Heart right ventricle (tissue), 16 donors: ENCODE results near the gene PLEKHA5. TPM values are rescaled to one million over a fixed set of nuclear protein-coding genes. Genes with fewer than 3 reads are reported as not detected.

Experiments
- ATAC-seq, 8 donors: fragments of 200-7000 bp; cut with Tn5 transposase; one replicate each; pipeline ENCODE4 v1.9.1; 2020; ENCODE audit warnings: mild to moderate bottlenecking in 8 of 8, moderate library complexity in 8 of 8, moderate number of reproducible peaks in 1 of 8
- DNase-seq, 2 donors: peaks; one replicate each; pipeline ENCODE4 v3.0.0-alpha.2; 2020
- H3K27ac ChIP-seq, 10 donors: fragments of 200-600 bp; sonication (generic) in 2 of 10; one replicate each; pipeline versions ENCODE4 v1.5.0 to v1.8.0; 2020 to 2022; ENCODE audit warnings: mild to moderate bottlenecking in 3 of 10
- H3K27me3 ChIP-seq, 7 donors: fragments of 200-600 bp; one replicate each; pipeline ENCODE4 v1.8.0; 2021 to 2022; ENCODE audit warnings: mild to moderate bottlenecking in 2 of 7
- H3K36me3 ChIP-seq, 9 donors: fragments of 200-600 bp; sonication (generic) in 1 of 9; one replicate each; pipeline versions ENCODE4 v1.5.0 to v1.8.0; 2020 to 2022; ENCODE audit warnings: mild to moderate bottlenecking in 2 of 9
- H3K4me1 ChIP-seq, 9 donors: fragments of 200-600 bp; sonication (generic) in 1 of 9; one replicate each; pipeline versions ENCODE4 v1.5.0 to v1.8.0; 2020 to 2022; ENCODE audit warnings: mild to moderate bottlenecking in 4 of 9
- H3K4me3 ChIP-seq, 10 donors: fragments of 200-600 bp; sonication (generic) in 2 of 10; one replicate each; pipeline versions ENCODE4 v1.5.0 to v1.8.0; 2020 to 2022; ENCODE audit warnings: mild to moderate bottlenecking in 7 of 10, moderate library complexity in 2 of 10
- H3K9me3 ChIP-seq, 11 donors: fragments of 200-600 bp in 10 of 11; sonication (generic) in 2 of 11; one replicate each; pipeline versions ENCODE4 v1.5.0 to v1.8.0; 2013 to 2022; ENCODE audit warnings: mild to moderate bottlenecking in 2 of 11, control low read depth in 1 of 11, moderate library complexity in 1 of 11
- CTCF ChIP-seq, 9 donors: fragments of 200-600 bp; sonication (generic) in 2 of 9; IDR thresholded peaks; one replicate each; pipeline versions ENCODE4 v1.5.0 to v1.8.0; 2021 to 2022; ENCODE audit warnings: antibody characterized with exemption in 9 of 9, mild to moderate bottlenecking in 5 of 9, moderate library complexity in 1 of 9
- WGBS, 2 donors: extraction: QIAGEN DNeasy Blood & Tissue Kit; methylation state at CpG; one replicate each; pipeline ENCODE4 v1.1.7; 2013; ENCODE audit warnings: inconsistent platforms in 1 of 2; 5-methylcytosine and 5-hydroxymethylcytosine counted together
- intact Hi-C, 10 donors: fragments of 100-400 bp; cut with DNase I; formaldehyde crosslinking; loops; one replicate each; pipeline versions ENCODE4 v1.11.1 to v1.14.2; 2022
- polyA plus RNA-seq, 2 donors: library from polyadenylated mRNA; stranded (reverse); fragments of 200-250 nt; gene quantifications; one replicate each; pipeline ENCODE4 v1.2.3, GENCODE V29; 2013
- total RNA-seq, 10 donors: library from RNA; stranded (reverse); fragmentation: NEBNext Ultra II Directional in 3 of 10; extraction: Animal tissue kit (Norgen Biotek cat#: 25700) in 3 of 10; gene quantifications; one replicate each; pipeline versions ENCODE4 v1.2.1 to v1.2.4, GENCODE V29; 2021 to 2023
- donor health status: Arrhythmogenic right ventricular cardiomyopathy.
- donor health status: ischemic (EF 13 %, LVEDD 7.1; RV severe dilation, severe dysfunction).
- donor health status: healthy with polysubstance abuse.
- donor health status: DM: no; HTN: yes; CAD: no.
- donor health status: DM: no; HTN: no; CAD: no.
- donor health status: ischemic (EF 25% LVEDD 6.9; RV normal size, moderate dysfunction).
- donor health status: ischemic (EF 25% LVEDD 5.7; RV mildly dilated, moderate dysfunction).
- donor health status: healthy.
- donor health status: DM: yes; HTN: yes; CAD: no.
- donor health status: Ischemic cardiomyopathy.
- donor health status: ischemic (EF 35%, LVEDD 5.7; RV mildly dilated, moderate dysfunction).
- donor health status: nonischemic (EF 11% LVEDD 7.7; RV severe dilation, severe dysfunction).
- donor health status: DM: yes; HTN: yes; CAD: no.
- donor health status: PGD.
- donor health status: ischemic (EF 29% LVEDD 5.4; RV normal size, mild dysfunction).
- donor health status: nonischemic (EF 23%, LVEDD 6.1; RV moderate dilation, normal function).

Gene PLEKHA5
- total and polyA plus RNA-seq, 12 donors, result 11.8 to 77.1 (median 61.8) TPM

- H3K9me3 ChIP-seq, result no peaks in the 10 kb centered on the region
- H3K4me1 ChIP-seq, result no peaks in the 10 kb centered on the region
- intact Hi-C loops, result no loop called here
- H3K27ac ChIP-seq, result no peak overlapping the region
- no peak for TF ChIP-seq CTCF (IDR thresholded peaks at IDR 0.05)
- no peaks in the 10 kb centered on the region for H3K36me3 ChIP-seq
- ATAC-seq, result no peak
- no peak overlapping the region for H3K4me3 ChIP-seq
- 95 to 98% methylated on average over 3 of the region's 3 CpGs for WGBS, 2 donors
- DNase-seq, result no peak
- no peaks in the 10 kb centered on the region for H3K27me3 ChIP-seq
Observed at GRCh38 chr12:19113464-19113863, 16.1 kb upstream of the PLEKHA5 start.

- DNase-seq (no peak), ATAC-seq (no peak)
- Histone ChIP-seq H3K36me3 (no peaks in the 10 kb centered on the region), H3K4me3 (no peak overlapping the region), H3K9me3 (no peaks in the 10 kb centered on the region), H3K4me1 (no peaks in the 10 kb centered on the region), H3K27me3 (no peaks in the 10 kb centered on the region), H3K27ac (no peak overlapping the region)
- no peak for TF ChIP-seq CTCF (IDR thresholded peaks at IDR 0.05)
- intact Hi-C loops, result no loop called here
- 95 to 97% methylated on average over 1 of the region's 1 CpG for WGBS, 2 donors
Observed at GRCh38 chr12:19115285-19115684, 14.2 kb upstream of the PLEKHA5 start.

DNA sequence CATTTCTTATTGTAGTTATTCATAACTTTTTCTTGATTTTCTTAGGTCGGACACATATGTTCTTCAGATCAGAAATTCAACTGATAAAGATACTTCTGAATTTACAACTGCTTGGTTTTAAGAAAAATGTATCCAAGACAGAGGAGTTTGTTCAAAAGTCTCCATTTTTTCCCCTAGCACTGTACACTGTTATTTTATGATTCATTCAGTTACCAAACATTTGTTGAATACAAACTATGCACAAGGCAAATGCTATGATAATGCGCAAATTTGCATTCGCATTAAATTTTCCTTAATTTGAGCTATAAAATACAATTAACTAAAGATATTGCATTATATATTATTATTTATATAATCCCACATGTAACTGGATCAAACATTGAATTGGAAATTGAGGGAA is 10.1 kb upstream of the PLEKHA5 start:
- H3K36me3 ChIP-seq, result no peaks in the 10 kb centered on the region
- WGBS, 2 donors, result 95 to 97% methylated on average over 3 of the region's 3 CpGs
- DNase-seq (no peak), ATAC-seq (no peak)
- intact Hi-C loops, result no loop called here
- no peak overlapping the region for H3K27ac ChIP-seq
- no peaks in the 10 kb centered on the region for H3K27me3 ChIP-seq
- H3K4me1 ChIP-seq, result no peaks in the 10 kb centered on the region
- no peak overlapping the region for H3K4me3 ChIP-seq
- no peak for TF ChIP-seq CTCF (IDR thresholded peaks at IDR 0.05)
- H3K9me3 ChIP-seq, result no peaks in the 10 kb centered on the region

DNA sequence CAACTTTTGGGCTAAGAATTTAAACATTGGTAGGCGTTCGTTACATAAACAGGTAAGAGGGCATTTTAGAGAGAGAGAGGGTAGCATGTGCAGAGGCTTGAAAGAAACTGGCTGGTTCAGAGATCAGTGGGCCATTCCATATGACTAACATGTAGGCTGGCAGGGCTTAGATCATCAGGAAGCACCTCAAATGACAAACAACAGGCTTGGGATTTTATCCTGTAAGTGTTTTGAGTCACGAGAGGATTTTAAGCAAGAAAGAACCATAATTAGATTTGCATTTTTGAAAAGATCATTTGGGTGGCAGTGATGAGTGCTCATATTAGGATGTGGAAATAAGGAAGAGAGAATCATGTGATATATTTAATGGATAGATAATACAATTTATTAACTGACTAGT is 8.7 kb upstream of the PLEKHA5 start:
- Histone ChIP-seq H3K4me1 (no peaks in the 10 kb centered on the region), H3K9me3 (peaks cover 0 to 5% (median 0%) of the 10 kb centered on the region in 11 donors), H3K36me3 (no peaks in the 10 kb centered on the region), H3K4me3 (no peak overlapping the region), H3K27ac (no peak overlapping the region), H3K27me3 (no peaks in the 10 kb centered on the region)
- WGBS, 2 donors, result 61 to 65% methylated on average over 3 of the region's 3 CpGs
- DNase-seq (no peak), ATAC-seq (no peak)
- intact Hi-C loops, result loop anchor here in 2 of 10 donors (10.0 kb wide), 2 partner anchors 76 to 686 kb away; no protein-coding TSS in a partner anchor
- no peak for TF ChIP-seq CTCF (IDR thresholded peaks at IDR 0.05)
